IPS-NIHi7 (cell line): ENCODE measurements around the gene PRRT1B.
"Not testable (repeated sequence)": the region's sequence is repeated elsewhere in the genome, so short reads cannot be mapped to it uniquely, and the experiment has no call there.

Source experiments
- DNase-seq: peaks from one replicate; pipeline ENCODE4 v3.0.0; 2012; ENCODE audit warnings: mixed read lengths; ENCODE audit errors: extremely low spot score

Gene PRRT1B

DNA sequence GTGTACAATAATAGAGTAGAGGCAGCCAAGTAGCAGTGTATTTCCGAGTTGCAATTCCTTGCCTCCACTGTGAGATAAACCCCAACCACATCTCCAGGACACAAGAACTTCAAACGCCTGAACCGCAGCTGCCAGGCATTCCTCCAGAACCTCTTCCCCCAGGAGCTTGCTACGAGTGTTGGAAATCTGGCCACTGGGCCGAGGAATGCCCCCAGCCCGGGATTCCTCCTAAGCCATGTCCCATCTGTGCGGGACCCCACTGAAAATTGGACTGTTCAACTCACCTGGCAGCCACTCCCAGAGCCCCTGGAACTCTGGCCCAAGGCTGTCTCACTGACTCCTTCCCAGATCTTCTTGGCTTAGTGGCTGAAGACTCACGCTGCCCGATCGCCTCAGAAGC is 3.9 kb downstream of the PRRT1B start:
- DNase-seq = not testable (repeated sequence)

- not testable (repeated sequence) for DNase-seq
Observed at GRCh38 chr9:131550465-131550864, 5.1 kb downstream of the PRRT1B start.

- no peak for DNase-seq
Observed at GRCh38 chr9:131552030-131552429, 6.7 kb downstream of the PRRT1B start.

- DNase-seq = peak; percentile 40
Observed at GRCh38 chr9:131554087-131554842, 8.9 kb downstream of the PRRT1B start.

- no peak for DNase-seq
Observed at GRCh38 chr9:131554843-131555351, 9.6 kb downstream of the PRRT1B start.

DNA sequence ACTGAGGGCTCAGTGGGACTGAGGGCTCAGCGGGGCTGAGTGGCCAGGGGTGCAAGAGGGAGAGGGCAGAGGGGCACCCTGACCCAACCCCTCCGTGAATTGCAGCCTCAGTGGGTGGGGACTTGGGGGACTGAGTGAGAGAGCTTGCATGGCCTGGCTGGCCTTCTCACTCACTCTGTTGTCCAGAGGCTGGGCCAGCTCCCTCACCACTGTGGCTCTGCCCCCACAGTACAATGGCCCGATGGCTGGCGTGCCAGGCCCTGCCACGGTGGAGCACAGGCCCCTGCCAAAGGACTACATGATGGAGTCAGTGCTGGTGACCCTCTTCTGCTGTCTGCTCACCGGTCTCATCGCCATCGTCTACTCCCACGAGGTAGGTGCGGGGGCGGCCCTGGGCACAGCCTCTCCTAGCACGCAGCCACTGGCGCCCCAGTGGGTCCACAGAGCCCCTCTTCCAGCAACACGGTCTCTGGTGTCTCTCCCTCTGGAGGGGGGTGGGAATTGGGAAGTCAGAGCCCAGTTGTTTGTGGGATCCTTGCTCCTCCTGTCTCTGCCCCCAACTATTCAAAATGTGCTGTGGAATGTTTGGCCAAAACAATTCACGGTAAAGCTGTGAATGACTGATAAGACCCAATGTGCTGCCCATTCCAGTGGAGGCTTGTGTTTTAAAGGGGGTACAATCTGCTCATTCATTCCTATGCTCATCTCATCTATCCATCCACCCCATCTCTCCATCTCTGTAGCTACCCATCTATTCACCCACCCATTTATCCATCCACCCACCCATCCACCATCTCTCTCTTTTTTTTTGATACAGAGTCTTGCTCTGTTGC is 10.7 kb downstream of the PRRT1B start:
- DNase-seq = no peak

GRCh38 chr9:131557855-131558548 is 12.7 kb downstream of the PRRT1B start:
- DNase-seq = peak; percentile 28

DNA sequence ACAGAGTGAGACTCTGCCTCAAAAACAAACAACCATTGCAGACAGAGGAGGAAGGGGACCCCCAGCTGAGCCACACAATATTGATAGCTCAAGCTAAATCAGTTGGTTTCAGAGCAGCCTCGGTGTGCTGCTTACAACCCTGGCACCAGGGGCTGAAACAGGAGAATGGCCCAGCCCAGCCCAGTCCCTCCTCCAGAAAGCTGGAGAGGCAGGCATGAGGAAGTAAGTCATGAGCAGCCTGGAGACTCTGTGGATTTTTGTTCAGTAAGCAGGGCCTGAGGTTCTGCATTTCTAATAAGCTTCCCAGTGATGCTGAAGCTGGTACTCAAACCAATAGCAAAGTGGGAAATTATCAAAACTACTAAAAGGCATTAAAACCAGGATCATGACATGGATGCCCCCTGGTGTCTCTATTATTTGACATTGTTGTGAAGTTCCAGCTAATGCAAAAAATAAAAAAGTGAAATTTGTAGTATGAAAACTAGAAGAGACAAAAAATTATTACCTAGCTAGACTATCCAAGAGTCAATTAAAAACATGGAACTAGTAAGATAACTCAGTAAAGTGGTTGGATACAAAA is 14.2 kb downstream of the PRRT1B start:
- peak; percentile 7 for DNase-seq

DNA sequence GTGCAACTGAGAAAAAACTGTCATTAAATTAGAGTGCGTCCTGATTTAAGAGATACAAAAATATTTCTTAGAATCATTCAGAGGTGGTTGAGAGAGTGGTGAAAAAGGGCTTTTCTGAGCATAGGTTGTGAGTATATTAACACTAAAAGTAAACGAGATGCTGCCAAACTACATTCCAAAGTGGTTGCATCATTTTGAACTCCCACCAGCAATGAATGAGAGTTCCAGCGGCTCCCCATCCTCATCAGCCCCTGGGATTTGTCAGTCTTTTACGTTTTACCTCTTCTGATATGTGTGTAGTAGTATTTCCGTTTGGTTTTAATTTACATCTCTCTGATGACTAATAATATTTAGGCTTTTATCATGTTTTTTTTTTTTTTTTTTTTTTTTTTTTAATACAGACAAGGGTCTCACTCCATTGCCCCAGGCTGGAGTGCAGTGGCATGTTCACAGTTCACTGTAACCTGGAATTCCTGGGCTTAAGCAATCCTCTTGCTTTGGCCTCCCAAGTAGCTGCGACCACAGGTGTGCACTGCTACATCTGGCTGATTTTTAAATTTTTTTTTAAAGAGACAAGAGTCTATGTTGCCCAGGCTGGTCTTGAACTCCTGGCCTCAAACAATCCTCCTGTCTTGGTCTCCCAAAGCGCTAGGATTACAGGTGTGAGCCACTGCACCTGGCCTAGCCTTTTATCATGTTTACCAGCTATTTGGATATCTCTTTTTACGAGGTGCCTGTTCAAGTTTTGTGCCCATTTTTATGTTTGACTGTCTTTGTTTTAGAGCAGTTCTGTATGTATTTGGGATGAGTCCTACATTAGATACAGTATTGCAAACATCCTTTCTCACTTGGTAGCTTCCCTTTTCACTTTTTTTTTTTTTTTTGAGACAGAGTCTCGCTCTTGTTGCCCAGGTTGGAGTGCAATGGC is 17.0 kb downstream of the PRRT1B start:
- peak; percentile 48 for DNase-seq

- DNase-seq = no peak
Observed at GRCh38 chr9:131565369-131565768, 20.0 kb downstream of the PRRT1B start.

- no peak for DNase-seq
Observed at GRCh38 chr9:131566158-131566557, 20.8 kb downstream of the PRRT1B start.

- peak; percentile 7 for DNase-seq
Observed at GRCh38 chr9:131567910-131568309, 22.6 kb downstream of the PRRT1B start.

DNA sequence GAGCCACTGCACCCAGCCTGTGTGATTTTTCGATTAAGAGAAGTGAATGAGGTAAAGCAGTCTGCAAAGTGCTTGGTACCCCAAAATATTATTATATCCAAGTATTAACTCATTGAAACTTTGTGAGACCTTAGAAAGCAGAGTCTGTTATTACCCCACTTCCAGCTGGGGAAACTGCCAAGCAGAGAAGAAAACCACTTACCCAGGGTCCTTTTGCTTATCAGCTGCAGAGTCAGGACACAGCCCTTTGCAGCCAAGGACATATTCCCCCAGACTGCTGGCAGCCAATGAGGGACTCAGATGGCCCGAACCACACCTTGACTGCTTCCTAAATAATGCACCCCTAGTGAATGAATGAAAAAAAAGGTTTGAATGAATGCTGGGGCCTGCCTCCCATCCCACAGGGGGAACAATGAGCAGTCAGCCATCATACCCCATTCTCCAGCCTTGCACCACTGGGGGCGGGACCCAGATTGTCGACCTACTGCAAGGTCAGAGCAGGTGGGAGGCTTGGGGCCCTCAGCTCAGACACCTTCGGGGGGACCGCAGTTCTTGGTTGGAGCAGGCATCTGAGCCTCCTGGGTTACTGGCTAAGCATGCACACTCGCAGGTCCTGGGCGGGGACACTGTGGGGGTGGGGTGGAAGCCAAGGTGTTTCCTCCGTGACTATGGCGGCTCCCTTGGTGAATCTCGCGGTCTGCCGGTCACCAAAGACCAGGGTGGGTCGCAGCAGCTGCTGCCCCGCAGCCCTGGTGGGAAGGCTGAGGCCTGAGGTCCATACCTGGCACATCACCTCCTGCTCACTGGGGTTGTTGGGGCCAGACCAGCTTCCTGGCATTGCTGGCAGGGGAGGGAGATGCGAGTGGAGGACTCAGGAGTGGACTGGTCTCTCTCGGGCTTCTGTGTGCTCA is 29.7 kb downstream of the PRRT1B start:
- DNase-seq = no peak

GRCh38 chr9:131575946-131576853 is 30.9 kb downstream of the PRRT1B start:
- no peak for DNase-seq

- no peak for DNase-seq
Observed at GRCh38 chr9:131577005-131578000, 32.0 kb downstream of the PRRT1B start.

GRCh38 chr9:131578021-131578420 is 32.7 kb downstream of the PRRT1B start:
- DNase-seq = no peak
